ENCODE measurements around the gene IMMT.

IMMT gene

GRCh38 chr2:86134709-86135108 lies 60.6 kb downstream of the IMMT start:
- TF ChIP-seq NFIC (IDR thresholded peaks at IDR 0.05) (no peak), TEAD4 (IDR thresholded peaks at IDR 0.05) (no peak), TAF1 (IDR thresholded peaks at IDR 0.05; ENCODE audit: low read depth) (no peak), RAD21 (IDR thresholded peaks at IDR 0.05; ENCODE audit: low read depth) (no peak), FOXM1 (IDR thresholded peaks at IDR 0.05; ENCODE audit: borderline replicate concordance, low read depth) (no peak), USF1 (IDR thresholded peaks at IDR 0.05) (no peak), ZBTB7A (IDR thresholded peaks at IDR 0.05; ENCODE audit: low read depth) (no peak), EP300 (IDR thresholded peaks at IDR 0.05; ENCODE audit: borderline replicate concordance) (no peak), MAX (IDR thresholded peaks at IDR 0.05) (no peak), CEBPB (IDR thresholded peaks at IDR 0.05) (no peak), TCF12 (IDR thresholded peaks at IDR 0.05; ENCODE audit: low read depth) (no peak)
- TF ChIP-seq, protein P1, sequence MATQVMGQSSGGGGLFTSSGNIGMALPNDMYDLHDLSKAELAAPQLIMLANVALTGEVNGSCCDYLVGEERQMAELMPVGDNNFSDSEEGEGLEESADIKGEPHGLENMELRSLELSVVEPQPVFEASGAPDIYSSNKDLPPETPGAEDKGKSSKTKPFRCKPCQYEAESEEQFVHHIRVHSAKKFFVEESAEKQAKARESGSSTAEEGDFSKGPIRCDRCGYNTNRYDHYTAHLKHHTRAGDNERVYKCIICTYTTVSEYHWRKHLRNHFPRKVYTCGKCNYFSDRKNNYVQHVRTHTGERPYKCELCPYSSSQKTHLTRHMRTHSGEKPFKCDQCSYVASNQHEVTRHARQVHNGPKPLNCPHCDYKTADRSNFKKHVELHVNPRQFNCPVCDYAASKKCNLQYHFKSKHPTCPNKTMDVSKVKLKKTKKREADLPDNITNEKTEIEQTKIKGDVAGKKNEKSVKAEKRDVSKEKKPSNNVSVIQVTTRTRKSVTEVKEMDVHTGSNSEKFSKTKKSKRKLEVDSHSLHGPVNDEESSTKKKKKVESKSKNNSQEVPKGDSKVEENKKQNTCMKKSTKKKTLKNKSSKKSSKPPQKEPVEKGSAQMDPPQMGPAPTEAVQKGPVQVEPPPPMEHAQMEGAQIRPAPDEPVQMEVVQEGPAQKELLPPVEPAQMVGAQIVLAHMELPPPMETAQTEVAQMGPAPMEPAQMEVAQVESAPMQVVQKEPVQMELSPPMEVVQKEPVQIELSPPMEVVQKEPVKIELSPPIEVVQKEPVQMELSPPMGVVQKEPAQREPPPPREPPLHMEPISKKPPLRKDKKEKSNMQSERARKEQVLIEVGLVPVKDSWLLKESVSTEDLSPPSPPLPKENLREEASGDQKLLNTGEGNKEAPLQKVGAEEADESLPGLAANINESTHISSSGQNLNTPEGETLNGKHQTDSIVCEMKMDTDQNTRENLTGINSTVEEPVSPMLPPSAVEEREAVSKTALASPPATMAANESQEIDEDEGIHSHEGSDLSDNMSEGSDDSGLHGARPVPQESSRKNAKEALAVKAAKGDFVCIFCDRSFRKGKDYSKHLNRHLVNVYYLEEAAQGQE (IDR thresholded peaks at IDR 0.05; ENCODE audit: low read depth): no peak

DNA sequence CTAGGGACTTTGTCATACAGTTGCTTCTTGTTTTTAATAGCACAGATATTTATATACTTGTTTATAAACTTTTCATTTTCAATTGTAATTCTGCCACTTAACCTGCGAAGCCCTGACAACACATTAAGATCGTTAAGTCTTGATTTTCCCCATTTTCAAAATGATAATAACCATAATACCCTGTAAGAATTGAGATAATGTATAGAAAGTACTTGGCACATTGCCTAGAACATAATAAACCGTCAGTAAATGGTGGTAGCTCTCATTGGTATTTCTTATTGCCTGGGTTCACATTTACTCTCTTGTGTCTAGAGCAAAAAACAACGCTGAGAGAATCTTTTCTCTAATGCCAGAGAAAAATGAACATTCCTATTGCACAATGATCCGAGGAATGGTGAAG lies 70.6 kb downstream of the IMMT start:
- no peak for TF ChIP-seq RAD21 (IDR thresholded peaks at IDR 0.05; ENCODE audit: low read depth)
- no peak for TF ChIP-seq TAF1 (IDR thresholded peaks at IDR 0.05; ENCODE audit: low read depth)
- no peak for TF ChIP-seq TEAD4 (IDR thresholded peaks at IDR 0.05)
- no peak for TF ChIP-seq CREB1 (IDR thresholded peaks at IDR 0.05; ENCODE audit: low read depth)
- TF ChIP-seq YY1 (IDR thresholded peaks at IDR 0.05; ENCODE audit: low read depth): no peak
- TF ChIP-seq EGR1 (IDR thresholded peaks at IDR 0.05): no peak
- no peak for TF ChIP-seq MAX (IDR thresholded peaks at IDR 0.05)
- TF ChIP-seq EP300 (IDR thresholded peaks at IDR 0.05; ENCODE audit: borderline replicate concordance): no peak
- TF ChIP-seq USF1 (IDR thresholded peaks at IDR 0.05): no peak
- TF ChIP-seq, protein P1 (IDR thresholded peaks at IDR 0.05; ENCODE audit: low read depth): no peak
- TF ChIP-seq CEBPB (IDR thresholded peaks at IDR 0.05): no peak
- TF ChIP-seq FOXM1 (IDR thresholded peaks at IDR 0.05; ENCODE audit: borderline replicate concordance, low read depth): no peak
- no peak for TF ChIP-seq NFIC (IDR thresholded peaks at IDR 0.05)
- no peak for TF ChIP-seq ZBTB7A (IDR thresholded peaks at IDR 0.05; ENCODE audit: low read depth)

- TF ChIP-seq TAF1 (IDR thresholded peaks at IDR 0.05; ENCODE audit: low read depth) (no peak), CEBPB (IDR thresholded peaks at IDR 0.05) (no peak), CREB1 (IDR thresholded peaks at IDR 0.05; ENCODE audit: low read depth) (no peak), MAX (IDR thresholded peaks at IDR 0.05) (no peak), EP300 (IDR thresholded peaks at IDR 0.05; ENCODE audit: borderline replicate concordance) (no peak), FOXM1 (IDR thresholded peaks at IDR 0.05; ENCODE audit: borderline replicate concordance, low read depth) (no peak), USF1 (IDR thresholded peaks at IDR 0.05) (no peak), RAD21 (IDR thresholded peaks at IDR 0.05; ENCODE audit: low read depth) (no peak), YY1 (IDR thresholded peaks at IDR 0.05; ENCODE audit: low read depth) (no peak), EGR1 (IDR thresholded peaks at IDR 0.05) (no peak), TCF12 (IDR thresholded peaks at IDR 0.05; ENCODE audit: low read depth) (no peak), ZBTB7A (IDR thresholded peaks at IDR 0.05; ENCODE audit: low read depth) (no peak), NFIC (IDR thresholded peaks at IDR 0.05) (no peak)
- TF ChIP-seq, protein P1 (IDR thresholded peaks at IDR 0.05; ENCODE audit: low read depth): no peak
Observed at GRCh38 chr2:86123328-86123925, 71.8 kb downstream of the IMMT start.
